ENCODE measurements around the gene SPEN.

DNA sequence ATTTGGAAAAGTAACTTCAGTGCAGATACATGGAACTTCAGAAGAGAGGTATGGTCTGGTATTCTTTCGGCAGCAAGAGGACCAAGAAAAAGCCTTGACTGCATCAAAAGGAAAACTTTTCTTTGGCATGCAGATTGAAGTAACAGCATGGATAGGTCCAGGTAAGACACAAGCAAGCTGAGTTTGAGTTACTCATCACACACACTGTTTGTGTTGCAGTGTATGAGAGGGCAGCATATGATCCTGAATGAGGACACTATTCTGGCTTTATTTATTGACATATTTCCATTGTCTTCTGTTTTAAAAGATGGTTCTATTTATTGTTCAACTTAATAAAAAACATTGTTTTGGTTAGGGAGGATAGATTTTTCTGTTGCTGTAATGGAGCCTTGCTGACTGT lies 63.6 kb downstream of the SPEN start:
- TF ChIP-seq, protein P1, sequence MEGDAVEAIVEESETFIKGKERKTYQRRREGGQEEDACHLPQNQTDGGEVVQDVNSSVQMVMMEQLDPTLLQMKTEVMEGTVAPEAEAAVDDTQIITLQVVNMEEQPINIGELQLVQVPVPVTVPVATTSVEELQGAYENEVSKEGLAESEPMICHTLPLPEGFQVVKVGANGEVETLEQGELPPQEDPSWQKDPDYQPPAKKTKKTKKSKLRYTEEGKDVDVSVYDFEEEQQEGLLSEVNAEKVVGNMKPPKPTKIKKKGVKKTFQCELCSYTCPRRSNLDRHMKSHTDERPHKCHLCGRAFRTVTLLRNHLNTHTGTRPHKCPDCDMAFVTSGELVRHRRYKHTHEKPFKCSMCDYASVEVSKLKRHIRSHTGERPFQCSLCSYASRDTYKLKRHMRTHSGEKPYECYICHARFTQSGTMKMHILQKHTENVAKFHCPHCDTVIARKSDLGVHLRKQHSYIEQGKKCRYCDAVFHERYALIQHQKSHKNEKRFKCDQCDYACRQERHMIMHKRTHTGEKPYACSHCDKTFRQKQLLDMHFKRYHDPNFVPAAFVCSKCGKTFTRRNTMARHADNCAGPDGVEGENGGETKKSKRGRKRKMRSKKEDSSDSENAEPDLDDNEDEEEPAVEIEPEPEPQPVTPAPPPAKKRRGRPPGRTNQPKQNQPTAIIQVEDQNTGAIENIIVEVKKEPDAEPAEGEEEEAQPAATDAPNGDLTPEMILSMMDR (IDR thresholded peaks at IDR 0.05): no peak
- no peak for TF ChIP-seq EP300 (IDR thresholded peaks at IDR 0.05)
- TF ChIP-seq POLR2A (IDR thresholded peaks at IDR 0.05; ENCODE audit: low read depth): no peak
- no peak for TF ChIP-seq POLR2AphosphoS5 (IDR thresholded peaks at IDR 0.05)

Measured in esophagus muscularis mucosa (tissue), 4 donors.